Fibroblast of mammary gland (primary cell): ENCODE results near the gene ME3.

Experiments
- DNase-seq: peaks from one replicate; pipeline ENCODE4 v3.0.0-alpha.2; 2010; ENCODE audit warnings: low read depth
- H3K4me3 ChIP-seq: 2 replicates; pipeline ENCODE4 v1.5.1; 2011; ENCODE audit warnings: low read depth, mild to moderate bottlenecking, low read length, moderate library complexity; ENCODE audit not compliant: control insufficient read depth
- TF ChIP-seq, protein P1 (sequence below): conservative IDR thresholded peaks from 2 replicates; pipeline ENCODE4 v1.5.1; 2011; ENCODE audit warnings: low read depth, low read length, inconsistent platforms; ENCODE audit not compliant: control insufficient read depth, insufficient read depth

ME3 gene

DNA sequence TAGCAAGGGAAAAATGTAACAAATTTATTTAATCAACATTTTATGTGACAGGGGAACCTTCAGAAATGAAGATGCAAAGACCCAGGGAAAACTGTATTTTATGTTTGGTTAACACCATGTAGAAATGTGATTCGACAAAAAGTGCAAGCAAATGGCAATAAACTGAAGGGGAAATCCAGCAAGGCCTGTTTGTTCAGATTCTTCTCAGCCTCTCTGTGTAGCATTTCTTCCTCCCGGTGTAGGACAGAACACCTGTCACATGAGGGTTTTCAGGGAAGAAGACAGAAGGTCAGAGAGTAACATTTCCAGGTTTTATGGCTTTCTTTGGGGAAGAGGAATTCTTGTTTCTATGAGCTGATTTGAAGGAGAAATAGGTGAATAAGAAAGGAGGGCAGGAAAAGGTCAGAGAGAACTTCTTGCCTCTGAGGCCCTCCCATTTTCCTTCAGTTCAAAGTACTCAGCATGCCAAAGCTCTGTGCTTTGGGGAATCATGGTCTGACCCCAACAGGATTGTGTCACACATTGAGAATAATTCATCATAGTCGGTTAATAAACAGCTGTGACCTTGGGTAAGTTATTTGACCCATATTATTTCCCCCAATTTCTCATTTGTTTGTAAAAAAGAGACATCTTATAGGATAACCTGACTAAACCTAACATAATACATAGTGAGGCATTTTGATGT is 45.5 kb upstream of the ME3 start:
- TF ChIP-seq, protein P1, sequence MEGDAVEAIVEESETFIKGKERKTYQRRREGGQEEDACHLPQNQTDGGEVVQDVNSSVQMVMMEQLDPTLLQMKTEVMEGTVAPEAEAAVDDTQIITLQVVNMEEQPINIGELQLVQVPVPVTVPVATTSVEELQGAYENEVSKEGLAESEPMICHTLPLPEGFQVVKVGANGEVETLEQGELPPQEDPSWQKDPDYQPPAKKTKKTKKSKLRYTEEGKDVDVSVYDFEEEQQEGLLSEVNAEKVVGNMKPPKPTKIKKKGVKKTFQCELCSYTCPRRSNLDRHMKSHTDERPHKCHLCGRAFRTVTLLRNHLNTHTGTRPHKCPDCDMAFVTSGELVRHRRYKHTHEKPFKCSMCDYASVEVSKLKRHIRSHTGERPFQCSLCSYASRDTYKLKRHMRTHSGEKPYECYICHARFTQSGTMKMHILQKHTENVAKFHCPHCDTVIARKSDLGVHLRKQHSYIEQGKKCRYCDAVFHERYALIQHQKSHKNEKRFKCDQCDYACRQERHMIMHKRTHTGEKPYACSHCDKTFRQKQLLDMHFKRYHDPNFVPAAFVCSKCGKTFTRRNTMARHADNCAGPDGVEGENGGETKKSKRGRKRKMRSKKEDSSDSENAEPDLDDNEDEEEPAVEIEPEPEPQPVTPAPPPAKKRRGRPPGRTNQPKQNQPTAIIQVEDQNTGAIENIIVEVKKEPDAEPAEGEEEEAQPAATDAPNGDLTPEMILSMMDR: no peak
- no peak for DNase-seq

DNA sequence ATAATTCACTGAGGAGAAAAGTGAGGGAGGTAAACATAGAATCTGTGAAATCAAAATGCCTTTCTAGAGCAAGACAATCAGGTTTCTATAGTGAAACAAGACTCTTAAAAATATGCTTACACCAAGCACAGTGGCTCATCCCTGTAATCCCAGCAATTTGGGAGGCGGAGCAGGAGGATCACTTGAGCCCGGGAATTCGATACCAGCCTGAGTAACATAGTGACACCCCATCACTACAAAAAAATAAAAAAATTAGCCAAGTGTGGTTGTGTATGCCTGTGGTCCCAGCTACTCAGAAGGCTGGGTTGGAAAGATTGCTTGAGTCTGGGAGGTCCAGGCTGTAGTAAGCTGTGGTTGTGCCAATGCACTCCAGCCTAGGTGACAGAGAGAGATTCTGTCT is 43.2 kb upstream of the ME3 start:
- DNase-seq: no peak
- H3K4me3 ChIP-seq: no peak overlapping the region
- TF ChIP-seq, protein P1: no peak

More for the DNA sequence above, 45.5 kb upstream of the ME3 start:
- H3K4me3 ChIP-seq: no peak overlapping the region

DNA sequence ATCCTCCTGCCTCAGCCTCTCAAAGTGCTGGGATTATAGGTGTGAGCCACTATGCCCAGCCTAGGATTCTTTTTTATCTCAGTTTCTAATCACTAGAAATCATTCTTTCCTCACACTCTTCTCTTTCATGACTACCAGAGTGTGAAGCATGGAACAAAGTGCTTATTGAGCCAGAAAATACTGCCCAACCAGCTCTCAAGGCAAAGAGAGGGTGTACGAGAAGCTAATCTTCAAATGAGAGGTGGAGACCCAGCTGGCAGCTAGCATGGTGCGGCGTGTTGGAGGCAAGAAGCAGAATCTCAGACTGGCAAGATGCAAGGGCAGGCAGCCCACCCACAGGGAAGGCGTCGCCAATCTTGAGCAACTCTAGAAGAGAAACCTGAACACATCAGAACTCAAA is 41.1 kb upstream of the ME3 start:
- TF ChIP-seq, protein P1: no peak
- no peak overlapping the region for H3K4me3 ChIP-seq
- no peak for DNase-seq

DNA sequence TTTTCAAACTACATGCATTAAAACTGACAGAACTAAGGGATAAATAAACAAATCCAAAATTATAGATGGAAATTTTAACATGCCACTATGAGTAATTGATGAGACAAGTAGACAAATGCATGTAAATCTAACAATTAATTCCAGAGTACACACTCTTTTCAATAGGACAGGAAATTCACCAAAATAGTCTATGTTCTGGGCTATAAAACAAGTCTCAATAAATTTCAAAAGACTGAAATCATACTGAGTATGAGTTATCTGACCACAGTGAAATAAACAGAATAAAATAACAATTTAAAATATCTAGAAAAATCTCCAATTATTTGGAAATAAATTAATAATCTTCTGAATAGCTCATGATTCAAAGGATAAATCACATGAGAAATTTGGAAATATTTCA is 38.5 kb upstream of the ME3 start:
- TF ChIP-seq, protein P1: no peak
- DNase-seq: no peak
- H3K4me3 ChIP-seq: no peak overlapping the region

DNA sequence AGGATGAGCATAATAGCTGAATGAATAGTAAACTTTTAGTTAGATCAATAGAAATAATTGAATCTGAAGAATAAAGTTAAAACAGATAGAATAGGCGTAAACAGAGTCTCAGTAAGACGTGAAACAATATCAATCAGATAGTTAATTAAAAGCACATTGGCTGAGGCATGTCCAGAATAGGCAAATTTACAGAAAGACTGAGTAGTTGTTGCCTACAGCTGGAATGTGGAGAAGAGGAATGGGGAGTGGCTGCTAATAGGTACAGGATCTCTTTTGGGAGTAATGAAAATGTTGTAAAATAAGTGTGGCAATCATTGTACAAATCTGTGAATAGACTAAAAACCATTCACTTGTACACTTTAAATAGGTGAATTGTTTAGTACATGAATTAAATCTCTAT is 36.3 kb upstream of the ME3 start:
- TF ChIP-seq, protein P1: no peak
- DNase-seq: no peak
- H3K4me3 ChIP-seq: no peak overlapping the region

DNA sequence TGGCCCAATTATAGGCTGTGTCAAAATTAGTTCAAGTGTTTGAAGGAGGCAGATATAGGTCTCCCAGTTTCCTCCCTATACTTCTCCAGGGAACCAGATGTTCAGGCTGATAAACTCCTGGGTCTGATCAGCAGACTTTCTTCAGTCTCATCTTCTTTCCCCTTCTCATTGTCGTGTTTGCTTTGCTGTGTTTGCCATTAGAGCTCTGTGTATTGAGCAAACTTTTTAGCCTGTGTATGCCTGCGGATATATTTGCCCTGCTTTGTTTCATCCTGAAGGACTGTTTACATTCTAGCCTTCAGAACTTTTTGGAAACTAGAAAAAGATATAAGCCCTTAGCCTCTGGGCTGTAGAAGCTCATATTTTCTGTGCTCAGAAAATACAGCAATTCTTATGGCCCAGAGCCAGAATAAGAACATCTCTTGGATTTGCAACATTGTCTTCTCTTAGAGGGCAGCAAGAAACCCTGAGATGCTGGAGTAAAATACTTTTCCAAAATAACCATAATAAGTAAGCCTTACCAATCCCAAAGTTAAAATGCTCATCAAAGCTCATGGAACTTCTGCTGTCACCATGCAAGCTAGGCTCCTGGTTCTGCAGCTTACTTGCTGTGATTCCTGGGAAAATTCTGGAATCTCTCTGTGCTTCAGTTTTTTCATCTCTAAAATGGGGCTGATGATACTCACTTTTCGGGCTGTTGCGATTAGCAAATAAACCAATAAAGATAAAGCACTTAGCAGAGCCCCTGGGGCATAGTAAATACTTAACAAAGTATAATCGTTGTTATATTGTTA is 34.1 kb upstream of the ME3 start:
- H3K4me3 ChIP-seq: no peak overlapping the region
- TF ChIP-seq, protein P1: no peak
- no peak for DNase-seq
